Spleen (tissue), 7 donors: ENCODE results near the gene TMEM129.
"Not testable (repeated sequence)": the region's sequence is repeated elsewhere in the genome, so short reads cannot be mapped to it uniquely, and the experiment has no call there.

Source experiments
- CTCF ChIP-seq, 11 experiments: fragments of 200-600 bp in 7 of 11; fragments of 450-650 bp in 4 of 11; sonication (generic) in 4 of 11; IDR thresholded peaks in 8 of 11; conservative IDR thresholded peaks in 3 of 11; 1 replicate in 7 of 11; 2 replicates in 4 of 11; pipeline versions ENCODE4 v1.4.0 to v1.8.0; 2016 to 2021; ENCODE audit warnings: antibody characterized with exemption in 11 of 11, inconsistent platforms in 4 of 11, mild to moderate bottlenecking in 1 of 11
- POLR2A ChIP-seq, 3 donors: fragments of 450-650 bp; IDR thresholded peaks; one replicate each; pipeline ENCODE4 v1.5.1; 2017; ENCODE audit warnings: antibody characterized with exemption in 3 of 3, mild to moderate bottlenecking in 1 of 3
- donor health status: DM: no; HTN: no; CAD: no; lungs with moderate emphysema.
- donor health status: DM: no; HTN: no; CAD: no.
- donor health status: DM: no; HTN: no; CAD: no.

DNA sequence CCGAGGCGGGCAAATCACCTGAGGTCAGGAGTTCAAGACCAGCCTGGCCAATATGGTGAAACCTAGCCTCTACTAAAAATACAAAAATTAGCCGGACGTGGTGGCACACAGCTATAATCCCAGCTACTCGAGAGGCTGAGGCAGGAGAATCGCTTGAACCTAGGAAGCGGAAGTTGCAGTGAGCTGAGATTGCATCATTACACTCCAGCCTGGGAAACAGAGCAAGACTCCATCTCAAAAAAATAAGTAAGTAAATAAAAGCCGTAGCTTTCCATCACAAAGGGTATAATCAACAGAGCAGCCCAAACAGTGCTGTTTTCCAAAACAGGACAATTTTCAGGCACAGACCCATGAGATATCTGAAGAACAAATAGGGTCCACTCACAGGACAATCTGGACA lies 19.5 kb downstream of the TMEM129 start:
- TF ChIP-seq POLR2A (IDR thresholded peaks at IDR 0.05); CTCF (IDR thresholded peaks at IDR 0.05 in 8 of 11, conservative IDR thresholded peaks at IDR 0.05 in 3 of 11): not testable (repeated sequence)
